ENCODE data around the gene TENM4. TPM values are rescaled to one million over a fixed set of nuclear protein-coding genes. Genes with fewer than 3 reads are reported as not detected.

The TENM4 gene
- total and polyA plus RNA-seq, 10 of the 15 experiments (the other 5 are each of a cell fraction or from before 2014, with no cell fraction given): 0.03 to 0.12 (median 0.06) TPM; not detected in 7

DNA sequence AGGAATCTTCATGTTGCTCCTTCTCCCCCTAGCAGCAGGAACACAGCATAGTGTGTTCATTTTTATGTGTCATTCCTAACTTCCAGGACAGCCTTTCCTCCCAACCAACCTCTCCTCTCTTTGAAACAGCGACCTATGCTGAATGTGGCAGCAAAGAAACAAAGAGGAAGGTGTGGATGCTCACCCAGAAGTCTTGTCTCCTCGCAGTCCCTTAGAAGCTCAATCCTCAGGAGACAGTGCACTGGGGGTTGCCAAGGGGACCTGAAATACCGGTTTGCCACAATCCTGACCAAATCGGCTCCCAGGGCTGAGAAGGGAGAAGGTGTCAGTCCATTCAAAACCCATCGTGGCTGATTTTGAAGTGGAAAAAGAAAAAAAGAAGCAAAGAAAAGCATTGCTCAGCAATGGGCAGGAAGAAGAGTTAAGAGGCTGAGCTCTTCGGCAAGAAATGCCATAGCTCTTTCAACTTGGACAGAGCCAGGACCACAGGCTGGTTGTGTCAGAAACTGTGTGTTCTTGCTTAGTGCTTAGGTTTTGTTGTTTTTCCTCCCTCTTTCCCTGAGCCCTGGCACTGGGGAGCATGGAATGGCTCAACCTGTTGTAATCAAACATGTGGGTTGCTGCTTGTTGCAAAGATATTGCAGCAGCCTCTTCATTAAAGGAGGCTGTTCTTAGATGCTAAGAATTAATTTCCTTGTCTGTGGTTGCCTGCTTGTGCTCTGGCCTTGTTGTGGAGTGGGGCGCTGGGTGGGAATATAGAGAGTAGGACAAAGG is 30.4 kb upstream of the TENM4 start (continued):
- TF ChIP-seq, protein P1, sequence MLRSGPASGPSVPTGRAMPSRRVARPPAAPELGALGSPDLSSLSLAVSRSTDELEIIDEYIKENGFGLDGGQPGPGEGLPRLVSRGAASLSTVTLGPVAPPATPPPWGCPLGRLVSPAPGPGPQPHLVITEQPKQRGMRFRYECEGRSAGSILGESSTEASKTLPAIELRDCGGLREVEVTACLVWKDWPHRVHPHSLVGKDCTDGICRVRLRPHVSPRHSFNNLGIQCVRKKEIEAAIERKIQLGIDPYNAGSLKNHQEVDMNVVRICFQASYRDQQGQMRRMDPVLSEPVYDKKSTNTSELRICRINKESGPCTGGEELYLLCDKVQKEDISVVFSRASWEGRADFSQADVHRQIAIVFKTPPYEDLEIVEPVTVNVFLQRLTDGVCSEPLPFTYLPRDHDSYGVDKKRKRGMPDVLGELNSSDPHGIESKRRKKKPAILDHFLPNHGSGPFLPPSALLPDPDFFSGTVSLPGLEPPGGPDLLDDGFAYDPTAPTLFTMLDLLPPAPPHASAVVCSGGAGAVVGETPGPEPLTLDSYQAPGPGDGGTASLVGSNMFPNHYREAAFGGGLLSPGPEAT (IDR thresholded peaks at IDR 0.05; ENCODE audit: low read depth): no peak
- TF ChIP-seq MEF2A (IDR thresholded peaks at IDR 0.05; ENCODE audit: insufficient read depth, low read depth, low read length) (no peak), BACH1 (IDR thresholded peaks at IDR 0.05; ENCODE audit: borderline replicate concordance) (no peak), GATAD2B (conservative IDR thresholded peaks at IDR 0.05; ENCODE audit: low read depth) (no peak)
- TF ChIP-seq, protein P2, sequence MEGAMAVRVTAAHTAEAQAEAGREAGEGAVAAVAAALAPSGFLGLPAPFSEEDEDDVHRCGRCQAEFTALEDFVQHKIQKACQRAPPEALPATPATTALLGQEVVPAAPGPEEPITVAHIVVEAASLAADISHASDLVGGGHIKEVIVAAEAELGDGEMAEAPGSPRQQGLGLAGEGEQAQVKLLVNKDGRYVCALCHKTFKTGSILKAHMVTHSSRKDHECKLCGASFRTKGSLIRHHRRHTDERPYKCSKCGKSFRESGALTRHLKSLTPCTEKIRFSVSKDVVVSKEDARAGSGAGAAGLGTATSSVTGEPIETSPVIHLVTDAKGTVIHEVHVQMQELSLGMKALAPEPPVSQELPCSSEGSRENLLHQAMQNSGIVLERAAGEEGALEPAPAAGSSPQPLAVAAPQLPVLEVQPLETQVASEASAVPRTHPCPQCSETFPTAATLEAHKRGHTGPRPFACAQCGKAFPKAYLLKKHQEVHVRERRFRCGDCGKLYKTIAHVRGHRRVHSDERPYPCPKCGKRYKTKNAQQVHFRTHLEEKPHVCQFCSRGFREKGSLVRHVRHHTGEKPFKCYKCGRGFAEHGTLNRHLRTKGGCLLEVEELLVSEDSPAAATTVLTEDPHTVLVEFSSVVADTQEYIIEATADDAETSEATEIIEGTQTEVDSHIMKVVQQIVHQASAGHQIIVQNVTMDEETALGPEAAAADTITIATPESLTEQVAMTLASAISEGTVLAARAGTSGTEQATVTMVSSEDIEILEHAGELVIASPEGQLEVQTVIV (IDR thresholded peaks at IDR 0.05; ENCODE audit: borderline replicate concordance, partially characterized antibody): no peak

DNA sequence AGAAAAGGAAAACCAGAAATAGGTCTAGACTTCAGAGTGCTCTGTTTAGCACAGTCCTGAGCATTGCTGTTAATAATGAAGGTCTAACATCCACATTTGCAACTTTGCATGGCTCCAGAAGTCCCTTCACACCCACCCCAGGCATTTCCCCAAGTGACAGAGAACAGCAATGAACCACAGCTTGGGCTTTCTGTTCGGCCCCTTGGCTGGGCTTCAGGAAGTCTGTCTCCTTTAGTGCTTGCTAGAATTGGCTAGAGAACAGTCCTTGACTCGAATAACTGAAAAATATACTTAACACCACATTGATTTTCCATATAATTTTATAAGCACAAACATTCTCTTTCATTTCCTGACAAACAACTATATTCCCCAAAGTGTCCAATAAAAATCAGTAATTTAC is 29.3 kb upstream of the TENM4 start:
- H3K4me3 ChIP-seq: no peak overlapping the region
- H4K20me1 ChIP-seq (ENCODE audit: control insufficient read depth, insufficient read depth): no peaks in the 10 kb centered on the region
- H3K9ac ChIP-seq (ENCODE audit: control insufficient read depth, insufficient read depth, low read length): no peak overlapping the region
- in situ Hi-C loops (cut with MboI): no loop called here
- H3K36me3 ChIP-seq (ENCODE audit: control insufficient read depth in 2 of 2, insufficient read depth in 2 of 2, low read length in 1 of 2): no peaks in the 10 kb centered on the region
- 0% methylated on average over 2 of the region's 2 CpGs for WGBS (ENCODE audit: insufficient coverage, insufficient replicate concordance, low lambda C conversion rate, missing lambda C conversion rate)
- SMC1A ChIA-PET (ENCODE audit: uncharacterized antibody, unreplicated experiment): interaction anchor here (1.3 to 1.5 kb wide), 4 partner anchors 11 to 24 kb away, joined by 3 to 6 read pairs (median 3); no protein-coding TSS in a partner anchor
- H3K9me3 ChIP-seq (replicated peaks; ENCODE audit: control insufficient read depth, insufficient read depth, low read length): no peaks in the 10 kb centered on the region
- no peak overlapping the region for H2AFZ ChIP-seq (ENCODE audit: control insufficient read depth, low read depth, low read length)
- H3K27ac ChIP-seq (ENCODE audit: control insufficient read depth, insufficient read depth): no peak overlapping the region
- RAD21 ChIA-PET (ENCODE audit: unreplicated experiment): no interaction called here
- no peak for DNase-seq (ENCODE audit: low read depth, low spot score)
- no peak for FAIRE-seq
- no peak for ATAC-seq
- no TSS peak for BruUV-seq (replicated peaks)
- H3K4me1 ChIP-seq (ENCODE audit: control insufficient read depth, insufficient read depth, low read length): no peaks in the 10 kb centered on the region
- H3K4me2 ChIP-seq (ENCODE audit: control insufficient read depth, insufficient read depth): no peak overlapping the region
- POLR2A ChIA-PET: no interaction called here
- TF ChIP-seq CREM (IDR thresholded peaks at IDR 0.05; ENCODE audit: low read depth): no peak
- TF ChIP-seq CBX3 (IDR thresholded peaks at IDR 0.05; ENCODE audit: borderline replicate concordance, low read depth): no peak
- no peak for TF ChIP-seq SRF (IDR thresholded peaks at IDR 0.05; ENCODE audit: low read depth in 2 of 2, low read length in 2 of 2)
- no peak for TF ChIP-seq SREBF2 (IDR thresholded peaks at IDR 0.05; ENCODE audit: low read length)
- no peak for TF ChIP-seq SIN3A (IDR thresholded peaks at IDR 0.05; ENCODE audit: low read depth, low read length)
- TF ChIP-seq HDGF (IDR thresholded peaks at IDR 0.05): no peak
- no peak for TF ChIP-seq ATF7 (IDR thresholded peaks at IDR 0.05; ENCODE audit: low read depth)
- intact Hi-C loops (cut with micrococcal nuclease; ENCODE audit: unreplicated experiment): no loop called here
- H3K27me3 ChIP-seq (replicated peaks in 1 of 2; ENCODE audit: control insufficient read depth in 2 of 2, insufficient read depth in 2 of 2, low read length in 1 of 2): peaks cover 0 to 2% of the 10 kb centered on the region in 2 experiments; a peak in 3 of 4 replicates
- no peaks in the 10 kb centered on the region for H3K79me2 ChIP-seq (ENCODE audit: control insufficient read depth, insufficient read depth, low read length)
- CTCF ChIA-PET: interaction anchor here (1.5 kb wide), 1 partner anchor 23 kb away, joined by 5 read pairs; no protein-coding TSS in a partner anchor
